BJ (cell line): ENCODE results near the gene NGDN. TPM values are rescaled to one million over a fixed set of nuclear protein-coding genes. Genes with fewer than 3 reads are reported as not detected.

Source experiments
- CTCF ChIA-PET: fragments of 350-600 bp; formaldehyde crosslinking; extraction: SDS; loops from one replicate; lab custom pipeline; 2021; ENCODE audit warnings: antibody characterized with exemption, inconsistent platforms; lab: Yijun Ruan, JAX
- POLR2A ChIA-PET: fragments of 300-600 bp; sonication (Branson Sonifier 250); formaldehyde crosslinking; extraction: SDS; loops from one replicate; lab custom pipeline; 2021; ENCODE audit warnings: antibody characterized with exemption; lab: Charles Lee
- DNase-seq: peaks from one replicate; pipeline ENCODE4 v3.0.0-alpha.2; 2011; ENCODE audit warnings: low read depth
- H3K27me3 ChIP-seq: 2 replicates; pipeline ENCODE4 v1.6.0; 2011; ENCODE audit warnings: low read length; ENCODE audit not compliant: control insufficient read depth, insufficient read depth
- H3K36me3 ChIP-seq: 2 replicates; pipeline ENCODE4 v1.5.1; 2011; ENCODE audit warnings: low read length; ENCODE audit not compliant: control insufficient read depth, insufficient read depth
- H3K4me3 ChIP-seq: 2 replicates; pipeline ENCODE4 v1.5.1; 2011; ENCODE audit warnings: low read depth, mild to moderate bottlenecking, control low read depth, low read length
- CTCF ChIP-seq: IDR thresholded peaks from 2 replicates; pipeline ENCODE4 v1.5.1; 2011; ENCODE audit warnings: low read depth, mild to moderate bottlenecking, control low read depth, inconsistent platforms, low read length, moderate library complexity; ENCODE audit not compliant: insufficient read depth
- polyA plus RNA-seq: library from polyadenylated mRNA; depleted of rRNA; stranded (reverse); fragments of >200 nt; gene quantifications from 2 replicates; pipeline ENCODE4 v1.2.3, GENCODE V29; 2011

The NGDN gene
- polyA plus RNA-seq, 1 experiment = 34.5 TPM

GRCh38 chr14:23482823-23483148, 13.3 kb downstream of the NGDN start:
- Histone ChIP-seq H3K36me3 (peaks cover 4% of the 10 kb centered on the region; the same call in 1 of the 2 replicates), H3K4me3 (no peak overlapping the region), H3K27me3 (no peaks in the 10 kb centered on the region)
- no peak for DNase-seq
- TF ChIP-seq CTCF = no peak
- ChIA-PET CTCF (interaction anchor here (1.2 to 20.9 kb wide), 3 partner anchors 48 to 79 kb away, joined by 3 to 479 read pairs (median 3); partner anchors contain the start of genes AP1G2 and THTPA), POLR2A (no interaction called here)

- DNase-seq = no peak
- TF ChIP-seq CTCF = peak; percentile 54
- Histone ChIP-seq H3K36me3 (peaks cover 4% of the 10 kb centered on the region; the same call in 1 of the 2 replicates), H3K4me3 (no peak overlapping the region), H3K27me3 (no peaks in the 10 kb centered on the region)
- ChIA-PET POLR2A (no interaction called here), CTCF (interaction anchor here (1.3 to 20.9 kb wide), 2 partner anchors 59 to 78 kb away, joined by 3 to 479 read pairs; partner anchors contain the start of genes AP1G2 and THTPA)
Observed at GRCh38 chr14:23483236-23483854, 13.8 kb downstream of the NGDN start.

- peaks cover 4% of the 10 kb centered on the region; the same call in 1 of the 2 replicates for H3K36me3 ChIP-seq
- TF ChIP-seq CTCF = no peak
- ChIA-PET CTCF (interaction anchor here (1.4 to 20.9 kb wide), 3 partner anchors 10 to 76 kb away, joined by 3 to 479 read pairs (median 9); partner anchors contain the start of genes AP1G2 and THTPA), POLR2A (no interaction called here)
- no peaks in the 10 kb centered on the region for H3K27me3 ChIP-seq
- no peak overlapping the region for H3K4me3 ChIP-seq
- DNase-seq = no peak
Observed at GRCh38 chr14:23485326-23485725, 15.8 kb downstream of the NGDN start.

GRCh38 chr14:23486036-23486435, 16.5 kb downstream of the NGDN start:
- DNase-seq = no peak
- ChIA-PET POLR2A (no interaction called here), CTCF (interaction anchor here (1.4 to 20.9 kb wide), 4 partner anchors 9 to 75 kb away, joined by 3 to 479 read pairs (median 8); partner anchors contain the start of genes AP1G2 and THTPA)
- no peak for TF ChIP-seq CTCF
- no peaks in the 10 kb centered on the region for H3K27me3 ChIP-seq
- H3K4me3 ChIP-seq = no peak overlapping the region
- peaks cover 2% of the 10 kb centered on the region; the same call in 1 of the 2 replicates for H3K36me3 ChIP-seq

- Histone ChIP-seq H3K4me3 (no peak overlapping the region), H3K27me3 (no peaks in the 10 kb centered on the region), H3K36me3 (peaks cover 2% of the 10 kb centered on the region; the same call in 1 of the 2 replicates)
- no peak for DNase-seq
- TF ChIP-seq CTCF = no peak
- POLR2A ChIA-PET = no interaction called here
- CTCF ChIA-PET = interaction anchor here (1.6 to 20.9 kb wide), 3 partner anchors 10 to 74 kb away, joined by 4 to 479 read pairs (median 7); partner anchors contain the start of genes AP1G2 and THTPA
Observed at GRCh38 chr14:23487216-23487615, 17.7 kb downstream of the NGDN start.
